ENCODE data around the gene FRS2.

The FRS2 gene

DNA sequence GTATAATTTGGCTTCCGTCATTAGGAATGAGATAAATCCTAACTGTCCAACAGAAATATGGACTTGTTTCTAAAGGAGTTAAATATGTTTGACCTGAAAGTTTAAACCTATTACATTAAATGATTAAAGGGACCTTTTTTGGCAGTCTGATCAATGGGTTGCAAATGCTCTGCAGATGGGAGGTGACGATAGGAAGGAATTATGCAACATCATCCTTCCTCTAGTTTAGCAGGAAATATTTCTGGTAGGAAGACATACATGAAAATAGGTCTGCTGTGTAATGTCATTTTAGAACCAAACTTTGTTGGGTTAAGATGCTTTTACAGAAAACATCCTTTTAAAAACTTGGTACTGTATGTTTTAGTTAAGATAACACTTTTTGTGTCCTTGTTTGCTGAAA, 137.9 kb downstream of the FRS2 start:
- Histone ChIP-seq H3K9me3 (ENCODE audit: severe bottlenecking) (no peaks in the 10 kb centered on the region), H3K27ac (ENCODE audit: poor library complexity, severe bottlenecking) (no peak overlapping the region), H3K4me3 (ENCODE audit: severe bottlenecking) (no peak overlapping the region), H3K27me3 (ENCODE audit: insufficient read depth, poor library complexity, severe bottlenecking) (no peaks in the 10 kb centered on the region), H3K36me3 (ENCODE audit: low read depth) (peaks cover 4% of the 10 kb centered on the region; the same call in 1 of the 2 replicates), H3K4me1 (ENCODE audit: insufficient read depth, poor library complexity, severe bottlenecking) (no peaks in the 10 kb centered on the region)
- TF ChIP-seq, protein P1, sequence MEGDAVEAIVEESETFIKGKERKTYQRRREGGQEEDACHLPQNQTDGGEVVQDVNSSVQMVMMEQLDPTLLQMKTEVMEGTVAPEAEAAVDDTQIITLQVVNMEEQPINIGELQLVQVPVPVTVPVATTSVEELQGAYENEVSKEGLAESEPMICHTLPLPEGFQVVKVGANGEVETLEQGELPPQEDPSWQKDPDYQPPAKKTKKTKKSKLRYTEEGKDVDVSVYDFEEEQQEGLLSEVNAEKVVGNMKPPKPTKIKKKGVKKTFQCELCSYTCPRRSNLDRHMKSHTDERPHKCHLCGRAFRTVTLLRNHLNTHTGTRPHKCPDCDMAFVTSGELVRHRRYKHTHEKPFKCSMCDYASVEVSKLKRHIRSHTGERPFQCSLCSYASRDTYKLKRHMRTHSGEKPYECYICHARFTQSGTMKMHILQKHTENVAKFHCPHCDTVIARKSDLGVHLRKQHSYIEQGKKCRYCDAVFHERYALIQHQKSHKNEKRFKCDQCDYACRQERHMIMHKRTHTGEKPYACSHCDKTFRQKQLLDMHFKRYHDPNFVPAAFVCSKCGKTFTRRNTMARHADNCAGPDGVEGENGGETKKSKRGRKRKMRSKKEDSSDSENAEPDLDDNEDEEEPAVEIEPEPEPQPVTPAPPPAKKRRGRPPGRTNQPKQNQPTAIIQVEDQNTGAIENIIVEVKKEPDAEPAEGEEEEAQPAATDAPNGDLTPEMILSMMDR (IDR thresholded peaks at IDR 0.05; ENCODE audit: poor library complexity, severe bottlenecking), result no peak
- ATAC-seq (ENCODE audit: low read depth) (no peak), DNase-seq (ENCODE audit: low spot score) (no peak)

DNA sequence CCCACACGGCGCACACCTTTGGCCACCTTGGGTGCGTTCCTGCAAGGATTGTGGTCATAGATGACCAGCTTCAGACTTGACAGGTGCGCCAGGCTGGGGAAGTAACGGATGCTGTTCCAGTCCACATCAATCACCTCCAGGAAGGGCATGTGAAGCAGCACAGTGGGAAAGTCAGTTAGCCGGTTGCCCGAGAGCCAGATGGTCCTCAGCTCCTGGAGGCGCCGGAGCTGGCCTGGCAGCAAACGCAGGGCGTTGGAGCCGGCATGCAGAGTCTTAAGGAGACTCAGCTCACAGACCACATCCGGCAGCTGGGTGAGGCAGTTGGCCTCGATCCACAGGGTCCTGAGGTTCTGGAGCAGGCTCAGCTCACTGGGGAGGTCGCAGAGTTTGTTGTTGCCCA, 139.9 kb downstream of the FRS2 start:
- TF ChIP-seq, protein P1 (IDR thresholded peaks at IDR 0.05; ENCODE audit: poor library complexity, severe bottlenecking), result no peak
- Histone ChIP-seq H3K27ac (ENCODE audit: poor library complexity, severe bottlenecking) (no peak overlapping the region), H3K27me3 (ENCODE audit: insufficient read depth, poor library complexity, severe bottlenecking) (no peaks in the 10 kb centered on the region), H3K4me1 (ENCODE audit: insufficient read depth, poor library complexity, severe bottlenecking) (no peaks in the 10 kb centered on the region), H3K4me3 (ENCODE audit: severe bottlenecking) (no peak overlapping the region), H3K9me3 (ENCODE audit: severe bottlenecking) (no peaks in the 10 kb centered on the region), H3K36me3 (ENCODE audit: low read depth) (no peaks in the 10 kb centered on the region)
- DNase-seq (ENCODE audit: low spot score) (no peak), ATAC-seq (ENCODE audit: low read depth) (no peak)

DNA sequence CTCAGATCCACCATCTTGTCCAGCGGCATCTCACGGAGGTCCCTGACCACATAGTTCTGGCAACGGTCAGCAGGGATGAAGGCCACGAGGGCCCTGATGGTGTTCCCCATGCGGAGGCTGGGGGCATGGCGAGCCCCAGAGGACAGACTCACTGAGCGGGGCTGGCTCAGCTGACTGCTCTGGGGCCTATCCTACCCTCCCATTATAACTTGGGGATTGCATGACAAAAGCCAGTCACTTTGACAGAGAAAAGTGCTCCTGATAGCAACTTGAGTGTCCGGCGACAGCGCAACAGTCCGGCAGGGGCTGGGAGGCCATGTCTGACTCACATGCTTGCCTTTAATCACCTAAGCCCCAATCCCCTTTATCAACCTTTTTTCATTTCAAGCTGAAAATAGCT, 140.5 kb downstream of the FRS2 start, which contains the start of gene LRRC10:
LRRC10 (minus strand) TSS at position 179 of the 400 bp plus-strand sequence; CDS start at position 110, 69 bp downstream.
- Histone ChIP-seq H3K36me3 (ENCODE audit: low read depth) (no peaks in the 10 kb centered on the region), H3K9me3 (ENCODE audit: severe bottlenecking) (no peaks in the 10 kb centered on the region), H3K4me1 (ENCODE audit: insufficient read depth, poor library complexity, severe bottlenecking) (no peaks in the 10 kb centered on the region), H3K4me3 (ENCODE audit: severe bottlenecking) (no peak within 1 kb of the TSS), H3K27me3 (ENCODE audit: insufficient read depth, poor library complexity, severe bottlenecking) (no peaks in the 10 kb centered on the region), H3K27ac (ENCODE audit: poor library complexity, severe bottlenecking) (no peak within 1 kb of the TSS)
- TF ChIP-seq, protein P1 (IDR thresholded peaks at IDR 0.05; ENCODE audit: poor library complexity, severe bottlenecking), result no peak
- ATAC-seq (ENCODE audit: low read depth), result no peak
- no peak for DNase-seq (ENCODE audit: low spot score)

DNA sequence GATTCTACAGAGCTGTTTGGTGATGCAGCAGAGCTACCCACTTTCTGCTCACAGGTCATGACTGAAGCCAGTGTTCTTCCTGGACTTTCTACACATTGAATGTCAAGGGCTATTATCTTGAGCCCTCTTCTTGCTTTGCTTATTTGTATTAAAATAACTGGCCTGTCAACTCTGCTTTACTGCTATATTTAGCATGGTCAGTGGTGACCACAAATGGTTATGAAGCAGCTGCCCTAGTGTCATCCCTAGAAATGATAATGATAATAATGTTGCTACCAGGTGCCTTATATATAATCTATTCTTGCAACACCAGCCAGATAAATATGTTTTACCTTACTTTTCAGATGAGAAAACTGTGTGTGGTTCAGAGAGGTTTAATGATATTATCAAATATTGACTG, 143.2 kb downstream of the FRS2 start:
- Histone ChIP-seq H3K36me3 (ENCODE audit: low read depth) (no peaks in the 10 kb centered on the region), H3K27me3 (ENCODE audit: insufficient read depth, poor library complexity, severe bottlenecking) (no peaks in the 10 kb centered on the region), H3K4me3 (ENCODE audit: severe bottlenecking) (no peak overlapping the region), H3K4me1 (ENCODE audit: insufficient read depth, poor library complexity, severe bottlenecking) (no peaks in the 10 kb centered on the region), H3K9me3 (ENCODE audit: severe bottlenecking) (no peaks in the 10 kb centered on the region), H3K27ac (ENCODE audit: poor library complexity, severe bottlenecking) (no peak overlapping the region)
- DNase-seq (ENCODE audit: low spot score) (no peak), ATAC-seq (ENCODE audit: low read depth) (no peak)
- TF ChIP-seq, protein P1 (IDR thresholded peaks at IDR 0.05; ENCODE audit: poor library complexity, severe bottlenecking), result no peak

DNA sequence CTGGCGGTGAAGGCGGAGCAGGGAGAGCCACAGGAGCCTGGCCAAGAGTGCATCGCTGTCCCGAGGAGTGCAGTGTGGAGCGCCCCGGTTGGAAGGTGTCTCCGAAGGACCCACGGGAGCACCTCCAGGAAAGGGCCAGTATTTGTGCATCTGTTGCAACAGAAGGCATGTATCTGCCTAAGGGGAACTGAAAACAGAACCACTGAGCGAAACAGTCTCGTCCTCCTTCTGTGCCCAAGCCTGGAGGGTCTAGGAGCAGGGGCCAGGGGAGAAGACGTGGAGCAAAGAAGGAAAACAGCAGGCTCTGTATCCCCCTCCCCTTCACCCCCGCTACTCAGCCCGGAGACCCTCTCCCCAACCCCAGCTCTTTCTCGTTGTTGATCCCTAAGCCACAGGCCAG, 145.8 kb downstream of the FRS2 start:
- ATAC-seq (ENCODE audit: low read depth) (no peak; the same call in 2 of the 3 replicates), DNase-seq (ENCODE audit: low spot score) (no peak)
- no peaks in the 10 kb centered on the region for H3K36me3 ChIP-seq (ENCODE audit: low read depth)
- H3K4me3 ChIP-seq (ENCODE audit: severe bottlenecking), result no peak overlapping the region
- no peaks in the 10 kb centered on the region for H3K9me3 ChIP-seq (ENCODE audit: severe bottlenecking)
- no peaks in the 10 kb centered on the region for H3K4me1 ChIP-seq (ENCODE audit: insufficient read depth, poor library complexity, severe bottlenecking)
- TF ChIP-seq, protein P1 (IDR thresholded peaks at IDR 0.05; ENCODE audit: poor library complexity, severe bottlenecking), result no peak
- H3K27ac ChIP-seq (ENCODE audit: poor library complexity, severe bottlenecking), result no peak overlapping the region
- H3K27me3 ChIP-seq (ENCODE audit: insufficient read depth, poor library complexity, severe bottlenecking), result no peaks in the 10 kb centered on the region
